Heart left ventricle (tissue), 16 donors: ENCODE measurements around the gene YPEL4. TPM values are rescaled to one million over a fixed set of nuclear protein-coding genes. Genes with fewer than 3 reads are reported as not detected.

ENCODE experiments used
- ATAC-seq, 4 donors: fragments of 200-7000 bp; cut with Tn5 transposase; one replicate each; pipeline ENCODE4 v1.9.1; 2020 to 2022; ENCODE audit warnings: moderate library complexity in 4 of 4, mild to moderate bottlenecking in 3 of 4, moderate number of reproducible peaks in 1 of 4
- DNase-seq, 5 donors: peaks; one replicate each; pipeline ENCODE4 v3.0.0-alpha.2; 2020
- H3K27ac ChIP-seq, 12 donors: fragments of 200-600 bp; sonication (generic) in 4 of 12; one replicate each; pipeline versions ENCODE4 v1.5.0 to v1.8.0; 2016 to 2022; ENCODE audit warnings: mild to moderate bottlenecking in 2 of 12
- H3K27me3 ChIP-seq, 9 donors: fragments of 200-600 bp; sonication (generic) in 2 of 9; one replicate each; pipeline versions ENCODE4 v1.5.1 to v1.8.0; 2016 to 2022; ENCODE audit warnings: mild to moderate bottlenecking in 3 of 9
- H3K36me3 ChIP-seq, 9 donors: fragments of 200-600 bp; sonication (generic) in 2 of 9; one replicate each; pipeline versions ENCODE4 v1.5.0 to v1.8.0; 2018 to 2022; ENCODE audit warnings: mild to moderate bottlenecking in 2 of 9
- H3K4me1 ChIP-seq, 12 donors: fragments of 200-600 bp; sonication (generic) in 4 of 12; one replicate each; pipeline versions ENCODE4 v1.5.0 to v1.8.0; 2016 to 2022; ENCODE audit warnings: mild to moderate bottlenecking in 3 of 12
- H3K4me3 ChIP-seq, 12 donors: fragments of 200-600 bp; sonication (generic) in 4 of 12; one replicate each; pipeline versions ENCODE4 v1.5.0 to v1.8.0; 2017 to 2022; ENCODE audit warnings: mild to moderate bottlenecking in 9 of 12, moderate library complexity in 4 of 12
- H3K9me3 ChIP-seq, 12 donors: fragments of 200-600 bp; sonication (generic) in 4 of 12; one replicate each; pipeline versions ENCODE4 v1.5.0 to v1.8.0; 2016 to 2022; ENCODE audit warnings: mild to moderate bottlenecking in 1 of 12
- POLR2A ChIP-seq, 2 donors: fragments of 450-650 bp; IDR thresholded peaks; one replicate each; pipeline ENCODE4 v1.6.1; 2017; ENCODE audit warnings: antibody characterized with exemption in 2 of 2, mild to moderate bottlenecking in 2 of 2, moderate library complexity in 2 of 2
- WGBS, 4 donors: extraction: QIAGEN DNeasy Blood & Tissue Kit in 2 of 4; methylation state at CpG; one replicate each; pipeline versions ENCODE4 v1.1.5 to v1.1.7; 2013 to 2018; 5-methylcytosine and 5-hydroxymethylcytosine counted together
- intact Hi-C, 10 donors: fragments of 100-400 bp; cut with DNase I; formaldehyde crosslinking; loops; one replicate each; pipeline versions ENCODE4 v1.11.1 to v1.14.2; 2022
- polyA plus RNA-seq, 2 donors: library from polyadenylated mRNA; stranded (reverse); fragments of 200-250 nt; gene quantifications; one replicate each; pipeline ENCODE4 v1.2.3, GENCODE V29; 2013
- total RNA-seq, 9 donors: library from RNA; depleted of rRNA in 2 of 9; stranded (reverse); fragments of >200 nt in 2 of 9; fragmentation: NEBNext Ultra II Directional in 3 of 9; extraction: Animal tissue kit (Norgen Biotek cat#: 25700) in 3 of 9; gene quantifications; one replicate each; pipeline versions ENCODE4 v1.1.0 to v1.2.4, GENCODE V29; 2016 to 2023
- TF ChIP-seq, protein P1 (sequence below), 12 donors: fragments of 200-600 bp; sonication (generic) in 4 of 12; IDR thresholded peaks; one replicate each; pipeline versions ENCODE4 v1.5.0 to v1.8.0; 2018 to 2022; ENCODE audit warnings: antibody characterized with exemption in 12 of 12, mild to moderate bottlenecking in 5 of 12
- donor health status: ischemic (EF 13 %, LVEDD 7.1; RV severe dilation, severe dysfunction).
- donor health status: healthy with polysubstance abuse.
- donor health status: DM: no; HTN: yes; CAD: no.
- donor health status: DM: no; HTN: no; CAD: no.
- donor health status: ischemic (EF 25% LVEDD 6.9; RV normal size, moderate dysfunction).
- donor health status: ischemic (EF 25% LVEDD 5.7; RV mildly dilated, moderate dysfunction).
- donor health status: healthy.
- donor health status: DM: yes; HTN: yes; CAD: no.
- donor health status: ischemic (EF 35%, LVEDD 5.7; RV mildly dilated, moderate dysfunction).
- donor health status: nonischemic (EF 11% LVEDD 7.7; RV severe dilation, severe dysfunction).
- donor health status: DM: yes; HTN: yes; CAD: no.
- donor health status: PGD.
- donor health status: ischemic (EF 29% LVEDD 5.4; RV normal size, mild dysfunction).
- donor health status: nonischemic (EF 23%, LVEDD 6.1; RV moderate dilation, normal function).

The YPEL4 gene
- total and polyA plus RNA-seq, 11 donors: 0.16 to 2.2 (median 0.67) TPM

DNA sequence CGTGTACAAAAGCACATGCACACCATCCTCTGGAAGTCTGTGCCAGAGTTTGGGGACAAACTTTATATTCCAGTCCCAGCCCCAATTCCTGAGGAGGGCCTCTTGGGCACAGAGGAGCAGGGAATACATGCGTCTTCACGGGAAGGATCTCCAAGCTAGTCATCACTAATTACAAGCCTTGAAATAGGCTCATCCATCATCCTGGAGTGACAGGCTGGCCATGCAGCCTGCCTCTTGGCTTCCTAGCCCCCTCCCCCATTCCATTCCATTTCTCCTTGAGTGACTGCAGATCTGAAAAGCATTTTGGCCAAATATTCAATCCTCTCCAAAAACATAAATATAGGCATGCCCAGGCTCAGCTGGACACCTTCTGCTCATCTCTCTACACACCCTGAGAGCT, 27.4 kb downstream of the YPEL4 start:
- 33 to 58% (median 52%) methylated on average over 3 of the region's 3 CpGs for WGBS, 4 donors
- no peak for ATAC-seq
- no peak for TF ChIP-seq POLR2A (IDR thresholded peaks at IDR 0.05)
- TF ChIP-seq, protein P1, sequence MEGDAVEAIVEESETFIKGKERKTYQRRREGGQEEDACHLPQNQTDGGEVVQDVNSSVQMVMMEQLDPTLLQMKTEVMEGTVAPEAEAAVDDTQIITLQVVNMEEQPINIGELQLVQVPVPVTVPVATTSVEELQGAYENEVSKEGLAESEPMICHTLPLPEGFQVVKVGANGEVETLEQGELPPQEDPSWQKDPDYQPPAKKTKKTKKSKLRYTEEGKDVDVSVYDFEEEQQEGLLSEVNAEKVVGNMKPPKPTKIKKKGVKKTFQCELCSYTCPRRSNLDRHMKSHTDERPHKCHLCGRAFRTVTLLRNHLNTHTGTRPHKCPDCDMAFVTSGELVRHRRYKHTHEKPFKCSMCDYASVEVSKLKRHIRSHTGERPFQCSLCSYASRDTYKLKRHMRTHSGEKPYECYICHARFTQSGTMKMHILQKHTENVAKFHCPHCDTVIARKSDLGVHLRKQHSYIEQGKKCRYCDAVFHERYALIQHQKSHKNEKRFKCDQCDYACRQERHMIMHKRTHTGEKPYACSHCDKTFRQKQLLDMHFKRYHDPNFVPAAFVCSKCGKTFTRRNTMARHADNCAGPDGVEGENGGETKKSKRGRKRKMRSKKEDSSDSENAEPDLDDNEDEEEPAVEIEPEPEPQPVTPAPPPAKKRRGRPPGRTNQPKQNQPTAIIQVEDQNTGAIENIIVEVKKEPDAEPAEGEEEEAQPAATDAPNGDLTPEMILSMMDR (IDR thresholded peaks at IDR 0.05): no peak
- Histone ChIP-seq H3K27ac (no peak overlapping the region), H3K4me3 (no peak overlapping the region), H3K9me3 (peaks cover 0 to 12% (median 6%) of the 10 kb centered on the region in 12 donors), H3K4me1 (no peaks in the 10 kb centered on the region), H3K36me3 (peaks cover 0 to 7% (median 0%) of the 10 kb centered on the region in 9 donors), H3K27me3 (no peaks in the 10 kb centered on the region)
- intact Hi-C loops: no loop called here
- no peak for DNase-seq

DNA sequence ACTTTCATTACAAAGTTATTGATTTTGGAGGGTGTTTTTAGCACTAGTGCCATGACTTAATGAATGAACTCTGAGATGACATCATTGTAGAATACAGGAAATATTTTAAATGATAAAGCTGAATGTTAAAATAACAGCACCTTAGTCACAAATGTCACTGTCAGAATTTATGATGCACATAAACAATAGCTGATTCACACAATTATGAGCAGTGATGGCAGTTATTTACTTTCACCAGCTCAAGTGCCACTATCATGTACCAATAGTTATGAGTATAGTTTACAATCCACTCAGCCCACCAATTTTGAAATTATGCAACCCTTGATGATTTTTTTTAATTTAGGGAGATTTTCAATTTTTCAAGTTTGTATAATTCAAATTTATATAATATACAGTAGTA, 29.2 kb downstream of the YPEL4 start:
- Histone ChIP-seq H3K4me3 (no peak overlapping the region), H3K36me3 (peaks cover 0 to 15% (median 0%) of the 10 kb centered on the region in 9 donors), H3K27me3 (no peaks in the 10 kb centered on the region), H3K4me1 (no peaks in the 10 kb centered on the region), H3K9me3 (peaks cover 0 to 12% (median 6%) of the 10 kb centered on the region in 12 donors), H3K27ac (no peak overlapping the region)
- DNase-seq: no peak
- ATAC-seq: no peak
- TF ChIP-seq POLR2A (IDR thresholded peaks at IDR 0.05): no peak
- TF ChIP-seq, protein P1 (IDR thresholded peaks at IDR 0.05): no peak
- intact Hi-C loops: no loop called here

DNA sequence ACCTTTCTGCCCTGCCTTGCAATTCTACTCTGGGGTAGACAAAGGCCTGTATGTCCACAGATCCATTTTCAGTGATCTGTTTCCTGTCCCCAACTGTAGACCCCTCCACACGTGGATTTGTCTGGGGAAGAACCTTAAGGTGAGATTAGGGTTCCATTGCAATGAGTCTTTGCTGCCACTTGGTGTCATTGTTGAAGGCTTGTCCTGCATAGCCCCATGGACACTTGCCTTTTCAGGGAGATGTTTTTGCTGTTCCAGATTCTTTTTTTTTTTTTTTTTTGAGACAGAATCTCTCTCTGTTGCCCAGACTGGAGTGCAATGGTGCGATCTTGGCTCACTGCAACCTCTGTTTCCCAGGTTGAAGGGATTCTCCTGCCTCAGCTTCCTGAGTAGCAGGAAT, 30.4 kb downstream of the YPEL4 start:
- no peak overlapping the region for H3K4me3 ChIP-seq
- H3K27me3 ChIP-seq: no peaks in the 10 kb centered on the region
- peaks cover 0 to 26% (median 11%) of the 10 kb centered on the region in 9 donors for H3K36me3 ChIP-seq
- TF ChIP-seq, protein P1 (IDR thresholded peaks at IDR 0.05): no peak
- TF ChIP-seq POLR2A (IDR thresholded peaks at IDR 0.05): no peak
- no peaks in the 10 kb centered on the region for H3K4me1 ChIP-seq
- WGBS, 4 donors: 90 to 98% (median 93%) methylated on average over 2 of the region's 2 CpGs
- ATAC-seq: no peak
- peaks cover 0 to 12% (median 6%) of the 10 kb centered on the region in 12 donors for H3K9me3 ChIP-seq
- intact Hi-C loops: no loop called here
- no peak overlapping the region for H3K27ac ChIP-seq
- no peak for DNase-seq

DNA sequence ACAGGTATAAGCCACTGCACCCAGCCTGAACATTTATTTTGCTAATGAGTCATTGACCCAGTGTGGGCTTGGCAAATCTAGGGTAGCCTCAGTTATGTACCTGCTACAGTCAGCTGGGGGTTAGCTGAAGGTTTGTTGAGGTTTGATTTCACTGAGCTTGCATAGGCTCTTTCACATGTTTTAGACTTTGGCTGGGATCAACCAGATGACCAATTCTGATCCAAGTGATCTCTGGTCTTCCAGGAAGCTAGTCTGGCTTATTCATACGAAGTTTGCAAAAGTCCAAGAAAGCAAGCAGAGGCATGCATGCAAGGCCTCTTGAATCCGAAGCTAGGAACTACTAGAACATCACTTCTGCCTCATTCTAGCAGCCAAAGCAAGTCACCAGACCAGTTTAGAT, 31.3 kb downstream of the YPEL4 start:
- peaks cover 0 to 35% (median 20%) of the 10 kb centered on the region in 9 donors for H3K36me3 ChIP-seq
- no peak overlapping the region for H3K27ac ChIP-seq
- intact Hi-C loops: no loop called here
- 67 to 88% (median 84%) methylated on average over 2 of the region's 2 CpGs for WGBS, 4 donors
- no peak overlapping the region for H3K4me3 ChIP-seq
- DNase-seq (no peak), ATAC-seq (no peak)
- TF ChIP-seq POLR2A (IDR thresholded peaks at IDR 0.05): no peak
- H3K9me3 ChIP-seq: peaks cover 0 to 12% (median 6%) of the 10 kb centered on the region in 12 donors
- H3K27me3 ChIP-seq: no peaks in the 10 kb centered on the region
- no peaks in the 10 kb centered on the region for H3K4me1 ChIP-seq

DNA sequence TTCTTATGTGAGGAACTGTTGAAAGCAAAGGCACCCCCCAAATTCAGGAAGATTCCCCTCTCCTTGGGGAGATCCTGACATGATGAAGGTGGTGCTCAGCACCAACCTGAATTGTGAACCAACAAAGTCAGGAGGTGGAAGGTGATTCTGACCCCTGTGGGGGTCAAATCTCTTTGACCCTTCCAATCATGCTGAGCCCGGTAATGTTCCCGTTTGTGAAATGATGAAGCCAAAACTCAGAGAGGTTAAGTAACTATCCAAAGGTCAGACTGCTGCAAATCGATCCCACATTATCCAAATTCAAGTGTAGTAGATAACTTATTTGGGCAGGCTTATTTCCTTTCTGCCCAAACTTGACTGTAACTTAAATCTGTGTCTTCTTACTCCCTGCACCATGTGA, 33.1 kb downstream of the YPEL4 start:
- Histone ChIP-seq H3K27me3 (no peaks in the 10 kb centered on the region), H3K4me1 (no peaks in the 10 kb centered on the region), H3K4me3 (no peak overlapping the region), H3K36me3 (peaks cover 0 to 53% (median 38%) of the 10 kb centered on the region in 9 donors), H3K9me3 (peaks cover 0 to 12% (median 6%) of the 10 kb centered on the region in 12 donors), H3K27ac (no peak overlapping the region)
- ATAC-seq (no peak), DNase-seq (no peak)
- WGBS, 4 donors: 72 to 79% (median 73%) methylated on average over 3 of the region's 3 CpGs
- intact Hi-C loops: no loop called here
- TF ChIP-seq, protein P1 (IDR thresholded peaks at IDR 0.05): no peak
- TF ChIP-seq POLR2A (IDR thresholded peaks at IDR 0.05): no peak
